NOMO-1 treated with dmso at 0.1 percent for 144 hours (cell line): ENCODE results near the gene BACH2.
"Not testable (repeated sequence)": the region's sequence is repeated elsewhere in the genome, so short reads cannot be mapped to it uniquely, and the experiment has no call there.

Source experiments
- DNase-seq: peaks from one replicate; lab custom pipeline; 2025; ENCODE audit not compliant: unreplicated experiment; lab: John Stamatoyannopoulos, UW

BACH2 gene

GRCh38 chr6:89925826-89926225, 370.8 kb downstream of the BACH2 start:
- DNase-seq = no peak

DNA sequence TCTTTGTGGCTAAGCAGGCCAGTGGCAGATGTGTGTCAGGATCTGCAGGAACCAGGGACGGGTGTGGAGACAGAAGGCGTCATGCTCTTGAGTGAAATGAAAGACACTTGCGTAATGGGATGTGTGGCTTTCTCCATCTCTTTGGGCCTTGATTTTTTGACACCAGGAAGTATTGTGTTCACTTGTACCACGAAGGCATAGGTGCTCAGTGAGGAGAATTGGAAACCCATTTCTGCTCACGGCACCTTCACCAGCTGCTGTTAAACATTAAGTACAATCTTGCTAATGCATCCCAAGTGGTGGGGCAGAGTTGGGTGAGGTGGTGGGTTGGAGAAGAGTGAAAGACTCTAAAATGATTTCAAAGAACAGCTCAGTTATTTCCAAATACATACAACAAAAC, 372.4 kb downstream of the BACH2 start:
- no peak for DNase-seq

DNA sequence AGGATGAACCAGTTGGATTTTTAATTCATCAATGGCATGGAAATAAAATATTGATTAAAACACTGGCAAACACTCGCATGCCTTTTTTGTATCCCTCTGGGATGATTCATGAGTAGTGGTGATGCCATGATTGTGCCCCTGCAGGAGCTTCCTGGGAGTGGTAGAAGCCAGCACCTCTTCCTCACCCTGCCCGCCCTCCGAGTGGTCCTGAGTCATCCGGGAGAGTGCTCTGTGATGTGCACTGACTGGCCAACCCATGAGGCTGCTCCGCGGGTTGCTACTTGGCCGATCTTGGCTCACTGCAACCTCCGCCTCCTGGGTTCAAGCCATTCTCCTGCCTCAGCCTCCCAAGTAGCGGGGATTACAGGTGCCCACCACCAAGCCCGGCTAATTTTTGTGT, 375.0 kb downstream of the BACH2 start:
- DNase-seq = no peak

DNA sequence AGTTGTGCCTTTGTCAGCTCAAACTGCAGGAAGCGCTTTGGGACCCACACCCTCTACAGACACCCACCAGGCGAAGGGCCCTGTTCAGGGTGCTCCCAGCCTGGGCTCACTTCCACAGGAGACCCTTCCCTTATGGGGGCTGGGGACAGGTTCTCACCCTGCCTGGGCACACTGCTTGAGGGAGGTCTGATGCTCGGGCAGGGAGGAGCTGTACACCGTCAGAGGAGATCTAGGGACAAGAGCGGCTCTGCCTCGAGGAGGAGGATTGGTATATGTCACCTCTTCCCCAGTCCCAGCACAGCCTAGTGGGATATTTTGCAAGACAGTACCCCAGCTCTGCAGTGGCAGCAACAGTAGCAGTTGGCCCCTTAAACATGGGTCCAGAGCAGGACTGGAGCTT, 375.4 kb downstream of the BACH2 start:
- no peak for DNase-seq

DNA sequence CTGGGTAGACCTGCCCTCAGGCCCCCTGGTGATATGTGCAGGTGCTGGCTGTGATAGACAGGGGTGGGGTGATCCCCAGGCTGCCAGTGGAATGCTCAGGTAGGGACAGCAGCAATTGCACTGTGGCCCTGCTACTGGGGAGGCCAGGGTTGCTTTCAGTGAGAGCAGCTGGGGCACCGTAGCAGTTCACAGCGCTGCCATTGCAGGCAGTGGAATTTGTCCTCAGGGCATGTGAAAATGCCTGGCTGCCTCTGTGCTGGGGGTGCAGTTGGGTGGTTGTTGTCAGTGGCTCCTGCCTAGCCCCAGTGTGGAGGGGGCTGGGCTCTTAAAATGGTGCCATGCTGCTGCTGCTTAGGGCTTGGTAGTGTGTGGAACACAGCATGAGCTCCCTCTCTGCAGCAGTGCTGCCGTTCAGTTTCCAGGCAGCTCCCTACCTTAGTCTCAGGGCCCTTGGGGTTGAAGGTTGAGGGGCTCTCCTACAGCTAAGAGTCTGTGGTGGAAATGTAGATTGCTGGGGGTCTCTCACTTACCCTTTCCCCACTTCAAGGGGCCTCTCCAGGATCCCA, 378.8 kb downstream of the BACH2 start:
- no peak for DNase-seq

DNA sequence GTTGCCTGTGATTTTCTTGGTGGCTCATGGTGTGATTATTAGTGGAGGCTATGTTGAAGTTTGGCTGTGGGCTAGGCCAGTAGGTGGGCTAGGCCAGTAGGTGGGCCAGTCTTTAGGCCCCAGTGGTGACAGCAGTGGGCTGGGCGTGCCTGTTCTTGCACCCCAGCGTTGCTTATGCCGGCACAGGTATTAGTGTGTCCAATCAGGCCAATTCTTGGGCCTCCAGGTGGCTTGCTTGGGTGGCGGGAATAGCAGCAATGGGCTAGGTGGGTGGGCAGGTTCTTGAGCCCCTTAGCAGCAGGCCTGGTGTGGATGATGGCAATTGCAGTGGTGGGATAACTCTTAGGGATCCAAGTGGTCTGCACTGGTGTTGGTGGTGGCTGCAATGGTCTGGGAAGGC, 379.4 kb downstream of the BACH2 start:
- DNase-seq = no peak

DNA sequence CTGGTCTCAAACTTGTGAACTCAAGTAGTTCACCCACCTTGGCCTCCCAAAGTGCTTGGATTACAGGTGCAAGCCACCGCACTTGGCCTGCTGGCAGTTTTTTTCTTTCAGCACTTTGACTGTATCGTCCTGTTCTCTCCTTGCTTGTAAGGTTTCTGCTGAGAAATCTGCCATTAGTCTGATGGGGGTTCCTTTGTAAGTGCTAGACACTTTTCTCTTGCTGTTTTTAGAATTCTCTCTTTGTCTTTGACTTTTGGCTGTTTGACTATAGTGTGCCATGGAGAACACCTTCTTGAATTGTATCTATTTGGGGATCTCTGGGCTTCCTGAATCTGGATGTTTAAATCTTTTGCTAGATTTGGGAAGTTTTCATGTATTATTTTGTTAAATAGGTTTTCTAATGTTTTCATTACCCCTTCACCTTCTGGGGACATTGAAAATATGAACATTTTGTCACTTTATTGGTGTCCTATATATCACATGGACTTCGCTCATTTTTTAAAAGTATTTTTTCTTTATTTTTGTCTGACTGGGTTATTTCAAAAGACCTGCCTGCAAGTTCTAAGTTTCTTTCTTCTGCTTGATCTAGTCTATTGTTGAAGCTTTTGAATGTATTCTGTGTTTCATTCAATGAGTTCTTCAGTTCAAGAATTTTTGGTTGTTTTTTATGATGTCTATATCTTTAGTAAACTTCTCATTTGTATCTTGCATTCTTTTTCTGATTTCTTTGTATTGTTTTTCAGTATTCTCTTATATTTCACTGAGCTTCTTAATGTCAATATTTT, 380.3 kb downstream of the BACH2 start:
- DNase-seq = no peak

- no peak for DNase-seq
Observed at GRCh38 chr6:89910902-89911240, 385.8 kb downstream of the BACH2 start.

DNA sequence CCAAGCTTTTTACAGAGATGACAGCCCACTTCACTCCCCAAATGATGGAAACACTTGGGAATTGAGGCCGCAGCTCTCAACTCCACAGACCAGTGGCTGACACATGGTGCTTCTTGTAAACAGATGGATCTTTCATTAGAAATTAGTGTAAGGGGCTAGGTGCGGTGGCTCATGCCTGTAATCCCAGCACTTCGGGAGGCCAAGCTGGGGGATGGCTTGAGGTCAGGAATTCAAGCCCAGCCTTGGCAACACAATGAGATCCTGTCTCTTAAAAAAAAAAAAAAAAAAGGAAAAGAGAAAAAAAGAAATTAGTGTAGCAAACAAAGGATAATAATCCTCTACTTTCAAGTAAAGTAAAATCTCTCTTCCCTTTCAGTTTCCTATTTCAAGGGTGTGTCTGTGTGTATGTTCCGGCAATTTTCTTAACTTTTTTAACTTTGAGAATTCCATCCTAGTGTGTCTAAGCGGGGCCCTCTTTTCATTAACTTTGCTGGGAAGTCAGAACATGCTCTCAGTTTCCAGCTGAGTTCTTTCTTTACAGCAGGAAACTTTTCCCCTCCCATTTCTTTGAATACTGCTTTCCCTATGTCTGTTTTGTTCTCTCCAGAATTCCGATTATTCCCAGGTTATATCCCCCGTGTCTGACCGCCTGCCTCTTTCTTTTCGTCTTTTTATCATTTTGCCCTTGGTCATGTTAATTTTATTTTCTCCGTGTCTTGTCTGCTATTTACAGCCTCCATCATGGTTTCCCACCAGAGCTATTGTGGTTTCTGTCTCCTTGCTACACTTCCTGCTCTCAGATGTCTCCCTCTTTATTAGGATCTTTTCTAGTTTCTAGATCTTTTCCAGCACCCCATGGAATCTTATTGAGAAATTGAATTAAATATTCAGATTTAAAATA, 386.4 kb downstream of the BACH2 start:
- DNase-seq = not testable (repeated sequence)

- no peak for DNase-seq
Observed at GRCh38 chr6:89895276-89895874, 401.3 kb downstream of the BACH2 start.

DNA sequence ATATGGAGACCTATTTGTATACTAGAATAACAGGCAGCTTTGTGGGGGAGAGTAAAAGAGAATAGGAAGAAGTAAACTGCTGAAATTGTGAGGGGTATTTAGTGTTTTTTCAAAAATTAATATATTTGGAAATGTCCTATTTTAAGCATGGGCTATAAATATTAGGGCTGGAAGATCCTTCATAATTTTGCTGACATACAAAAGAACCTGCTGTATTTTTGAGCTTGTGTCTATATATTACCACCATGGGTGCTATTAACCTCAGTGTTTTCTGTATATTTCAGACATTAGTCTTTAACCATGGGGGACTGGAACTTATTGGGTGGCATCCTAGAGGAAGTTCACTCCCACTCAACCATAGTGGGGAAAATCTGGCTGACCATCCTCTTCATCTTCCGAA, 402.5 kb downstream of the BACH2 start, which contains the start of gene GJA10:
Gene GJA10, plus strand, starts transcription at position 301 of the 400 bp plus-strand sequence. Its CDS starts 0 bp downstream, at position 301.
- no peak for DNase-seq

DNA sequence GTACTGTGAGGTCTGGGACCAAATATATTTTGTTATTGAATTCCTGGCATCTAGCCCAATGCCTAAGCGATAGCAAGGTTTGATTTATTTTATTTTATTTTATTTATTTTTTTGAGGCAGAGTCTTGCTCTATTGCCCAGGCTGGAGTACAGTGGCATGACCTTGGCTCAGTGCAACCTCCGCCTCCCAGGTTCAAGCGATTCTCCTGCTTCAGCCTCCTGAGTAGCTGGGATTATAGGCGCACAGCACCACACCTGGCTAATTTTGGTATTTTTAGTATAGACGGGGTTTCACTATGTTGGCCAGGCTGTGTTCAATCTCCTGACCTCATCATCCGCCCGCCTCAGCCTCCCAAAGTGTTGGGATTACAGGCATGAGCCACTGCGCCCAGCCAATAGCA, 404.1 kb downstream of the BACH2 start:
- not testable (repeated sequence) for DNase-seq

DNA sequence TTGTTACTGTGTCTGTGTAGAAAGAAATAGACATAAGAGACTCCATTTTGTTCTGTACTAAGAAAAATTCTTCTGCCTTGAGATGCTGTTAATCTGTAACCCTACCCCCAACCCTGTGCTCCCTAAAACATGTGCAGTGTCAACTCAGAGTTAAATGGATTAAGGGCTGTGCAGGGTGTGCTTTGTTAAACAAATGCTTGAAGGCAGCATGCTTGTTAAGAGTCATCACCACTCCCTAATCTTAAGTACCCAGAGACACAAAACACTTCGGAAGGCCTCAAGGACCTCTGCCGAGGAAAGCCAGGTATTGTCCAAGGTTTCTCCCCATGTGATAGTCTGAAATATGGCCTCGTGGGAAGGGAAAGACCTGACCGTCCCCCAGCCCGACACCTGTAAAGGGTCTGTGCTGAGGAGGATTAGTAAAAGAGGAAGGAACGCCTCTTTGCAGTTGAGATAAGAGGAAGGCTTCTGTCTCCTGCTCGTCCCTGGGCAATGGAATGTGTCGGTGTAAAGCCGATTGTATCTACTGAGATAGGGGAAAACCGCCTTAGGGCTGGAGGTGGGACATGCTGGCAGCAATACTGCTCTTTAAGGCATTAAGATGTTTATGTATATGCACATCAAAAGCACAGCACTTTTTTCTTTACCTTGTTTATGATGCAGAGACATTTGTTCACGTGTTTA, 405.7 kb downstream of the BACH2 start:
- not testable (repeated sequence) for DNase-seq

GRCh38 chr6:89888871-89889270, 407.8 kb downstream of the BACH2 start:
- DNase-seq = no peak

GRCh38 chr6:89888138-89888514, 408.5 kb downstream of the BACH2 start:
- no peak for DNase-seq

DNA sequence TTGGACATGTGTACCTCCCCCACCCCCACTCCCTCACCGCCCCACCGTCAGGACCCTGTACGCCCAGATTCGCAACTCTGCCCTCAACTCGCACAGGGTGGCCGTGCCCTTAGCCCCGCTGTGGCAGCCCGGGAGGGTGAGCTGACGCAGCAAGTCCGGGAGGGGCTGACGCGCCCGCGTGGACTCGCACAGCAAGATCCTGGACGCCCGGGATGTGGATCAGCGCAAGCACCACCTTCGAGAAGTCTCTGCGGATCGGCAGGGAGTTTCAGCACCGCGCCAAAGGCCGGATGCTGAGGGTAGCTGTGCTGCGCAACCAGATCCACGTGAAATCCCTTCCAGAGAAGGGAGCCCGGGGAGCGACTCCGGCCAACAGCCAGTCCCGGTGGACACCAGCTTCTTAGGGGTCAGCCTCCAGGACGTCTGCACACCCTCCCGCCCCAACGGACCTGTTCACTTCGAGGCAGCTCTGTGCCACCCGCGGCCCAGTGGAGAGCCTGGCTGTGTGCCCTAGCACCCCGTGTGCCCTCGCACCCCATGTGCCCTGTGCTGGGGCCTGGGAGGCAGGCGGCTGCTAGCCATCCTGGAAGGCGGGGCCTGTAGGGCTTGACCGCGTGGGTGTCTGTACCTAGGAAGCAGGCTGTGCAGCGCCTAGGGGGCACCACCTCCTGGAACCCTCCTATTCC, 409.0 kb downstream of the BACH2 start:
- DNase-seq = no peak

DNA sequence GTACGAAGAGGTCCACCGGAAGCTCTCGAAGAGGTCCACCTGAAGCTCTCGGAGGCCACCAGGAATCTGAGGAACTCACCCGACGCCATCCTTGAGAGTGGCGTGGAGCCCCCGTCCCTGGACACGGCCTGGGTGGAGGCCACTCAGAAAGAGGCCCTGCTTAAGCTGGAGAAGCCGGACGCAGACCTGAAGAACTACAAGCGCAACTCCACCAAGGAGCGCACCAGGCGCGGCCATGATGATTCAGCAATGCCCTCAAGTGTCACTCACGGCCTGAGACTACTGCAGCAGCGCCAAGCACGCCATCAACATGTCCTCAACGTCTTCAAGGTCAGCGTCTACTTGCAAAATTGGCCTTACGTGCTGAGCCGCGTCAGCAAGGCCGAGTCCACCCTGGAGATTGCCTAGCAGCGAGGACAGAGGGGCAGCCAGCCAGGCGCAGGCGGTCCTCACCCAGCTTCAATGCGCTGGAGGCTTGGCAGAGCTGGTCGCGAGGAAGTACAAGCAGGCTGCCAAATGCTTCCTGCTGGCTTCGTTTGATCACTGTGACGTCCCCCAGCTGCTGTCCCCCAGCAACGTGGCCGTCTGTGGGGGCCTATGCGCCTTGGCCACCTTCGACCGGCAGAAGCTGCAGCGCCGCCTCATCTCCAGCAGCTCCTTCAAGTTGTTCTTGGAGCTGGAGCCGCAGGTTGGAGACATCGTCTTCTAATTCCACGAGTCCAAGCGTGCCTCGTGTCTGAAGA, 410.1 kb downstream of the BACH2 start:
- DNase-seq = no peak
